HepG2 (cell line): ENCODE results near the gene MFAP4. TPM values are rescaled to one million over a fixed set of nuclear protein-coding genes. Genes with fewer than 3 reads are reported as not detected.
A peak's percentile ranks its signal among the peaks of the same experiment; 100 is the strongest.

Experiments
- ATAC-seq: fragments of 200-7000 bp; cut with Tn5 transposase; 3 replicates; pipeline ENCODE4 v1.9.1; 2020; ENCODE audit warnings: mild to moderate bottlenecking, moderate library complexity
- BruUV-seq: library from RNA; stranded (reverse); fragments of 400-500 nt; replicated peaks from 2 replicates; lab custom pipeline; 2021; lab: Mats Ljungman, UMichigan
- CTCF ChIA-PET: fragments of 300-600 bp; formaldehyde crosslinking; extraction: SDS; loops from one replicate; lab custom pipeline; 2021; ENCODE audit warnings: low total read pairs, inconsistent platforms, low intra/inter-chr PET ratio; lab: Yijun Ruan, JAX
- POLR2A ChIA-PET: fragments of 350-600 bp; sonication (Branson Sonifier 250); formaldehyde crosslinking; loops from one replicate; lab custom pipeline; 2020; ENCODE audit warnings: antibody characterized with exemption, inconsistent platforms; lab: Yijun Ruan, JAX
- DNase-seq: peaks from one replicate; pipeline ENCODE4 v3.0.0-alpha.2; 2015; ENCODE audit warnings: low spot score
- FAIRE-seq: peaks from 3 replicates; lab custom pipeline; 2011; peaks lifted over from hg19 to GRCh38; lab: Jason Lieb, UNC
- H2AFZ ChIP-seq: one replicate; pipeline ENCODE4 v1.6.1; 2011; ENCODE audit warnings: low read length, inconsistent platforms
- H3K27ac ChIP-seq: fragments of 300-600 bp; 3 replicates; pipeline ENCODE4 v1.8.0; 2011; ENCODE audit warnings: mixed run types, mild to moderate bottlenecking, mixed read lengths, low read length, inconsistent platforms; ENCODE audit not compliant: insufficient read depth; ENCODE audit errors: extremely low read length
- H3K27me3 ChIP-seq, 2 experiments: fragments of 200-600 bp in 1 of 2; 2 replicates in 1 of 2; 3 replicates in 1 of 2; pipeline versions ENCODE4 v1.6.0 to v1.8.0; 2011; ENCODE audit warnings: low read length in 2 of 2, mild to moderate bottlenecking in 2 of 2, moderate library complexity in 2 of 2, inconsistent platforms in 1 of 2; ENCODE audit not compliant: insufficient read depth in 2 of 2, control insufficient read depth in 1 of 2
- H3K36me3 ChIP-seq, 2 experiments: fragments of 200-600 bp in 1 of 2; replicated peaks in 1 of 2; 2 replicates in 1 of 2; 3 replicates in 1 of 2; pipeline versions ENCODE4 v1.5.1 to v1.8.0; 2011; ENCODE audit warnings: low read length in 2 of 2, inconsistent platforms in 1 of 2; ENCODE audit not compliant: insufficient read depth in 2 of 2, control insufficient read depth in 1 of 2
- H3K4me1 ChIP-seq: 2 replicates; pipeline ENCODE4 v1.5.1; 2012; ENCODE audit warnings: low read length, inconsistent platforms; ENCODE audit not compliant: insufficient read depth
- H3K4me2 ChIP-seq: 2 replicates; pipeline ENCODE4 v1.6.0; 2011; ENCODE audit warnings: low read depth, low read length, inconsistent platforms
- H3K4me3 ChIP-seq, 3 experiments: fragments of 200-600 bp in 1 of 3; sonication (generic), shearing (Covaris generic) in 1 of 3; replicated peaks in 1 of 3; 2 replicates each; pipeline ENCODE4 v1.5.1; 2011 to 2016; ENCODE audit warnings: low read length in 3 of 3, inconsistent platforms in 2 of 3, low read depth in 2 of 3, mild to moderate bottlenecking in 2 of 3, control low read depth in 1 of 3, mixed read lengths in 1 of 3; ENCODE audit not compliant: insufficient read depth in 1 of 3
- H3K79me2 ChIP-seq: one replicate; pipeline ENCODE4 v1.6.1; 2011; ENCODE audit warnings: low read length, inconsistent platforms; ENCODE audit not compliant: insufficient read depth
- H3K9ac ChIP-seq: 2 replicates; pipeline ENCODE4 v1.6.0; 2011; ENCODE audit warnings: mild to moderate bottlenecking, low read depth, low read length, inconsistent platforms; ENCODE audit not compliant: insufficient read depth
- H3K9me3 ChIP-seq: 2 replicates; pipeline ENCODE4 v1.5.1; 2012; ENCODE audit warnings: mild to moderate bottlenecking, low read length
- H4K20me1 ChIP-seq: 2 replicates; pipeline ENCODE4 v1.6.0; 2011; ENCODE audit warnings: inconsistent platforms, mild to moderate bottlenecking, low read length, moderate library complexity; ENCODE audit not compliant: insufficient read depth
- AHR ChIP-seq: IDR thresholded peaks from 2 replicates; pipeline ENCODE4 v1.6.1; 2018; ENCODE audit warnings: missing genetic modification reagents, missing compliant biosample characterization
- ETS1 ChIP-seq: sonication (generic); formaldehyde crosslinking; IDR thresholded peaks from 2 replicates; pipeline ENCODE4 v1.4.0; 2020; ENCODE audit warnings: missing genetic modification reagents
- HES4 ChIP-seq: sonication (generic); formaldehyde crosslinking; IDR thresholded peaks from 2 replicates; pipeline ENCODE4 v1.9.0; 2021; ENCODE audit warnings: mild to moderate bottlenecking, missing genetic modification reagents, borderline replicate concordance
- HNRNPLL ChIP-seq: fragments of 200-400 bp; formaldehyde crosslinking; IDR thresholded peaks from 2 replicates; pipeline ENCODE4 v1.6.1; 2017; ENCODE audit warnings: mild to moderate bottlenecking, low read depth, low read length; ENCODE audit not compliant: poor library complexity, severe bottlenecking
- MYNN ChIP-seq: sonication (generic); formaldehyde crosslinking; IDR thresholded peaks from 2 replicates; pipeline ENCODE4 v1.4.0; 2020; ENCODE audit warnings: mild to moderate bottlenecking, low read depth, missing genetic modification reagents
- MYPOP ChIP-seq: sonication (generic); formaldehyde crosslinking; IDR thresholded peaks from 2 replicates; pipeline ENCODE4 v1.8.1; 2023; ENCODE audit warnings: mild to moderate bottlenecking, moderate library complexity, missing genetic modification reagents
- NKX3-1 ChIP-seq: sonication (generic); formaldehyde crosslinking; IDR thresholded peaks from 2 replicates; pipeline ENCODE4 v1.5.0; 2020; ENCODE audit warnings: missing genetic modification reagents
- NR2F1 ChIP-seq, 2 experiments: fragments of 450-650 bp in 1 of 2; formaldehyde crosslinking in 1 of 2; IDR thresholded peaks; 2 replicates each; pipeline versions ENCODE4 v1.5.0 to v1.6.1; 2016 to 2020; ENCODE audit warnings: mild to moderate bottlenecking in 1 of 2, missing compliant biosample characterization in 1 of 2, missing genetic modification reagents in 1 of 2, moderate library complexity in 1 of 2
- PHF8 ChIP-seq: sonication (generic); formaldehyde crosslinking; IDR thresholded peaks from 2 replicates; pipeline ENCODE4 v1.5.0; 2020; ENCODE audit warnings: missing genetic modification reagents
- ZNF563 ChIP-seq: sonication (generic); formaldehyde crosslinking; IDR thresholded peaks from 2 replicates; pipeline ENCODE4 v1.8.0; 2022; ENCODE audit warnings: mild to moderate bottlenecking, moderate library complexity, missing genetic modification reagents
- ZSCAN30 ChIP-seq: sonication (generic); formaldehyde crosslinking; IDR thresholded peaks from 2 replicates; pipeline ENCODE4 v1.5.0; 2020; ENCODE audit warnings: mild to moderate bottlenecking, missing genetic modification reagents
- WGBS: methylation state at CpG from one replicate; pipeline ENCODE4 v1.1.6; 2017; ENCODE audit warnings: low lambda C conversion rate; 5-methylcytosine and 5-hydroxymethylcytosine counted together
- in situ Hi-C: cut with HindIII; loops from 2 replicates; pipeline ENCODE4 v1.10.0; 2017; ENCODE audit warnings: low pct_unique_long_range_greater_than_20kb; ENCODE audit not compliant: extremely low pct_ligation_motif_present
- intact Hi-C: fragments of 100-400 bp; cut with micrococcal nuclease; formaldehyde crosslinking; loops from one replicate; pipeline ENCODE4 v1.10.0; 2022; ENCODE audit not compliant: unreplicated experiment
- polyA plus RNA-seq, 8 experiments: library from polyadenylated mRNA; depleted of rRNA in 3 of 8; stranded (reverse) in 7 of 8; unstranded in 1 of 8; fragments of >200 nt; fragmentation: Illumina TruSeq in 4 of 8; extraction: Trizol in 4 of 8; gene quantifications; 2 replicates each; pipeline versions ENCODE4 v1.2.1 to v1.2.3, GENCODE V29; 2011 to 2016; ENCODE audit warnings: low read depth in 4 of 8, missing spikeins in 1 of 8, mixed read lengths in 1 of 8; ENCODE audit not compliant: insufficient read depth in 1 of 8
- total RNA-seq, 5 experiments: library from RNA; depleted of rRNA; stranded (reverse); fragments of >200 nt; fragmentation: Illumina TruSeq; extraction: Trizol; gene quantifications; 2 replicates each; pipeline ENCODE4 v1.2.3, GENCODE V29; 2016; ENCODE audit warnings: low read depth in 1 of 5
- TF ChIP-seq, protein P1 (sequence below): IDR thresholded peaks from 2 replicates; pipeline ENCODE4 v1.6.1; 2016; ENCODE audit warnings: low read depth, missing genetic modification reagents, missing compliant biosample characterization
- TF ChIP-seq, protein P2 (sequence below): IDR thresholded peaks from 2 replicates; pipeline ENCODE4 v1.6.1; 2016; ENCODE audit warnings: missing genetic modification reagents, missing compliant biosample characterization

Gene MFAP4
- total and polyA plus RNA-seq, 2 of the 13 experiments (the other 11 are each of a cell fraction or from before 2014, with no cell fraction given) = 0.08 TPM; not detected in 1

GRCh38 chr17:19337712-19338023 is 49.3 kb downstream of the MFAP4 start:
- ChIA-PET POLR2A (interaction anchor here (1.0 to 2.9 kb wide), 16 partner anchors 9 to 200 kb away, joined by 3 to 42 read pairs (median 7); partner anchors contain the start of genes B9D1 and MAPK7), CTCF (interaction anchor here (0.6 to 3.1 kb wide), 3 partner anchors 21 to 109 kb away, joined by 3 to 21 read pairs (median 9); partner anchors contain the start of gene B9D1)
- peak; percentile 41 for DNase-seq
- ATAC-seq = no peak
- peak overlapping the region; percentile 94 for H3K27ac ChIP-seq
- no peaks in the 10 kb centered on the region for H3K27me3 ChIP-seq
- no peaks in the 10 kb centered on the region for H3K36me3 ChIP-seq
- in situ Hi-C loops (no loop called here), intact Hi-C loops (no loop called here)
- no peak for FAIRE-seq
- peak overlapping the region; percentile 69 for H3K9ac ChIP-seq
- no peaks in the 10 kb centered on the region for H3K79me2 ChIP-seq
- TSS peak; percentile 65 for BruUV-seq
- WGBS = 0% methylated on average over 2 of the region's 2 CpGs
- no peaks in the 10 kb centered on the region for H3K9me3 ChIP-seq
- peak overlapping the region; percentile 2 to 61 (median 11); a peak in 3 of 6 replicates for H3K4me3 ChIP-seq
- no peak overlapping the region for H2AFZ ChIP-seq
- H3K4me1 ChIP-seq = peaks cover 35% of the 10 kb centered on the region
- no peaks in the 10 kb centered on the region for H4K20me1 ChIP-seq
- H3K4me2 ChIP-seq = peak overlapping the region; percentile 78
- TF ChIP-seq NR2F1 (CRISPR knock-in tag; IDR thresholded peaks at IDR 0.05) = no peak
- TF ChIP-seq MYPOP (CRISPR knock-in tag) = no peak
- TF ChIP-seq, protein P1, sequence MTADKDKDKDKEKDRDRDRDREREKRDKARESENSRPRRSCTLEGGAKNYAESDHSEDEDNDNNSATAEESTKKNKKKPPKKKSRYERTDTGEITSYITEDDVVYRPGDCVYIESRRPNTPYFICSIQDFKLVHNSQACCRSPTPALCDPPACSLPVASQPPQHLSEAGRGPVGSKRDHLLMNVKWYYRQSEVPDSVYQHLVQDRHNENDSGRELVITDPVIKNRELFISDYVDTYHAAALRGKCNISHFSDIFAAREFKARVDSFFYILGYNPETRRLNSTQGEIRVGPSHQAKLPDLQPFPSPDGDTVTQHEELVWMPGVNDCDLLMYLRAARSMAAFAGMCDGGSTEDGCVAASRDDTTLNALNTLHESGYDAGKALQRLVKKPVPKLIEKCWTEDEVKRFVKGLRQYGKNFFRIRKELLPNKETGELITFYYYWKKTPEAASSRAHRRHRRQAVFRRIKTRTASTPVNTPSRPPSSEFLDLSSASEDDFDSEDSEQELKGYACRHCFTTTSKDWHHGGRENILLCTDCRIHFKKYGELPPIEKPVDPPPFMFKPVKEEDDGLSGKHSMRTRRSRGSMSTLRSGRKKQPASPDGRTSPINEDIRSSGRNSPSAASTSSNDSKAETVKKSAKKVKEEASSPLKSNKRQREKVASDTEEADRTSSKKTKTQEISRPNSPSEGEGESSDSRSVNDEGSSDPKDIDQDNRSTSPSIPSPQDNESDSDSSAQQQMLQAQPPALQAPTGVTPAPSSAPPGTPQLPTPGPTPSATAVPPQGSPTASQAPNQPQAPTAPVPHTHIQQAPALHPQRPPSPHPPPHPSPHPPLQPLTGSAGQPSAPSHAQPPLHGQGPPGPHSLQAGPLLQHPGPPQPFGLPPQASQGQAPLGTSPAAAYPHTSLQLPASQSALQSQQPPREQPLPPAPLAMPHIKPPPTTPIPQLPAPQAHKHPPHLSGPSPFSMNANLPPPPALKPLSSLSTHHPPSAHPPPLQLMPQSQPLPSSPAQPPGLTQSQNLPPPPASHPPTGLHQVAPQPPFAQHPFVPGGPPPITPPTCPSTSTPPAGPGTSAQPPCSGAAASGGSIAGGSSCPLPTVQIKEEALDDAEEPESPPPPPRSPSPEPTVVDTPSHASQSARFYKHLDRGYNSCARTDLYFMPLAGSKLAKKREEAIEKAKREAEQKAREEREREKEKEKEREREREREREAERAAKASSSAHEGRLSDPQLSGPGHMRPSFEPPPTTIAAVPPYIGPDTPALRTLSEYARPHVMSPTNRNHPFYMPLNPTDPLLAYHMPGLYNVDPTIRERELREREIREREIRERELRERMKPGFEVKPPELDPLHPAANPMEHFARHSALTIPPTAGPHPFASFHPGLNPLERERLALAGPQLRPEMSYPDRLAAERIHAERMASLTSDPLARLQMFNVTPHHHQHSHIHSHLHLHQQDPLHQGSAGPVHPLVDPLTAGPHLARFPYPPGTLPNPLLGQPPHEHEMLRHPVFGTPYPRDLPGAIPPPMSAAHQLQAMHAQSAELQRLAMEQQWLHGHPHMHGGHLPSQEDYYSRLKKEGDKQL (CRISPR knock-in tag) = no peak
- 0 out of 2 replicates have a peak, but pooled peaks have one; percentile 4 for TF ChIP-seq PHF8 (CRISPR knock-in tag)
- TF ChIP-seq NKX3-1 (CRISPR knock-in tag) = no peak
- TF ChIP-seq ETS1 (CRISPR knock-in tag) = peak; percentile 79; the same call in 1 of the 2 replicates
- TF ChIP-seq HES4 (CRISPR knock-in tag) = no peak
- TF ChIP-seq MYNN (CRISPR knock-in tag) = no peak
- no peak for TF ChIP-seq AHR (CRISPR knock-in tag)
- 0 out of 2 replicates have a peak, but pooled peaks have one; percentile 26 for TF ChIP-seq ZSCAN30 (CRISPR knock-in tag)
- TF ChIP-seq, protein P2, sequence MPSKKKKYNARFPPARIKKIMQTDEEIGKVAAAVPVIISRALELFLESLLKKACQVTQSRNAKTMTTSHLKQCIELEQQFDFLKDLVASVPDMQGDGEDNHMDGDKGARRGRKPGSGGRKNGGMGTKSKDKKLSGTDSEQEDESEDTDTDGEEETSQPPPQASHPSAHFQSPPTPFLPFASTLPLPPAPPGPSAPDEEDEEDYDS (CRISPR knock-in tag) = no peak
- TF ChIP-seq HNRNPLL = no peak
- TF ChIP-seq ZNF563 (CRISPR knock-in tag) = no peak
